Smooth muscle cell (in vitro differentiated cells): ENCODE results near the gene USP7. TPM values are rescaled to one million over a fixed set of nuclear protein-coding genes. Genes with fewer than 3 reads are reported as not detected.
"Not testable (repeated sequence)": the region's sequence is repeated elsewhere in the genome, so short reads cannot be mapped to it uniquely, and the experiment has no call there.

Experiments
- DNase-seq: peaks from one replicate; lab custom pipeline; 2025; ENCODE audit not compliant: unreplicated experiment; lab: John Stamatoyannopoulos, UW
- H2AFZ ChIP-seq: fragments of 200-600 bp; sonication (generic); 2 replicates; pipeline ENCODE4 v1.6.0; 2016; ENCODE audit warnings: antibody characterized with exemption, low read depth, mild to moderate bottlenecking
- H3F3A ChIP-seq: fragments of 200-600 bp; sonication (generic); 2 replicates; pipeline ENCODE4 v1.6.0; 2017; ENCODE audit warnings: antibody characterized with exemption, low read depth
- H3K27ac ChIP-seq: fragments of 200-600 bp; sonication (generic); 2 replicates; pipeline ENCODE4 v1.5.1; 2016; ENCODE audit warnings: low read depth, mild to moderate bottlenecking
- H3K27me3 ChIP-seq: fragments of 200-600 bp; sonication (generic); 2 replicates; pipeline ENCODE4 v1.6.1; 2016; ENCODE audit warnings: low read depth, mild to moderate bottlenecking
- H3K36me3 ChIP-seq: fragments of 200-600 bp; sonication (generic); 2 replicates; pipeline ENCODE4 v1.5.1; 2016; ENCODE audit warnings: low read depth
- H3K4me1 ChIP-seq: fragments of 200-600 bp; sonication (generic); 2 replicates; pipeline ENCODE4 v1.5.1; 2016; ENCODE audit warnings: low read depth
- H3K4me2 ChIP-seq: fragments of 200-600 bp; sonication (generic); 2 replicates; pipeline ENCODE4 v1.6.0; 2016; ENCODE audit warnings: mild to moderate bottlenecking
- H3K4me3 ChIP-seq: fragments of 200-600 bp; sonication (generic); 2 replicates; pipeline ENCODE4 v1.5.1; 2016; ENCODE audit warnings: mild to moderate bottlenecking
- H3K79me2 ChIP-seq: fragments of 200-600 bp; sonication (generic); 2 replicates; pipeline ENCODE4 v1.6.0; 2016; ENCODE audit warnings: low read depth, mild to moderate bottlenecking
- H3K9ac ChIP-seq: fragments of 200-600 bp; sonication (generic); 2 replicates; pipeline ENCODE4 v1.6.0; 2016; ENCODE audit warnings: low read depth
- H3K9me3 ChIP-seq: fragments of 200-600 bp; sonication (generic); replicated peaks from 2 replicates; pipeline ENCODE4 v1.5.1; 2016; ENCODE audit warnings: low read depth
- H4K20me1 ChIP-seq: fragments of 200-600 bp; sonication (generic); 2 replicates; pipeline ENCODE4 v1.6.0; 2016; ENCODE audit warnings: low read depth
- WGBS: methylation state at CpG from one replicate; pipeline ENCODE4 v1.1.7; 2016; ENCODE audit warnings: low lambda C conversion rate; 5-methylcytosine and 5-hydroxymethylcytosine counted together
- polyA plus RNA-seq: library from polyadenylated mRNA; unstranded; fragments of >200 nt; fragmentation: Nextera tagmentation; extraction: Ambion mirVana; gene quantifications from 2 replicates; pipeline ENCODE4 v1.2.1, GENCODE V29; 2016
- total RNA-seq: library from RNA; depleted of rRNA; stranded (reverse); fragments of >200 nt; gene quantifications from 2 replicates; pipeline ENCODE4 v1.2.3, GENCODE V29; 2014
- TF ChIP-seq, protein P1 (sequence below): fragments of 200-600 bp; sonication (generic); IDR thresholded peaks from 2 replicates; pipeline ENCODE4 v1.5.1; 2017; ENCODE audit warnings: borderline replicate concordance, mild to moderate bottlenecking, antibody characterized with exemption; ENCODE audit not compliant: insufficient read depth, poor library complexity, severe bottlenecking

USP7 gene
- total and polyA plus RNA-seq, 2 experiments from 2014 or later: 50.7 to 52.1 TPM

DNA sequence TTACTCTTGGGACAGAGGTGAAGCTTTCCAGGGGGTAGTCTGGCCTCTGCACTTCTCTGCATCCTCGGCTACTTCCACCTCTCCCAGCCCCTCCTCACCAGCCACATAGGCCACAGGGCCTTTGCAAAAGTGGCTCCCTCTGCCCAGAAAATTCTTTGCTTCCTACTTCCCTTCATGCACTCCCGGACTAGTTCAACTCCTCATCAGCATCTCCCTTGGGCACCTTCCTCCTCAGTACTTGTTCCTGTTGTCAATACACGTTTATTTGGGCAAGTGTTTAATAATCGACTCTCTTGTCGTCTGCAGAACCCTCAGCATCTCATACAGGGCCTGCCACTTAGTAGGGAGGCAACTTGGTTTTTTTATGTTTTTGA, 23.1 kb upstream of the USP7 start:
- H3K4me3 ChIP-seq: no peak overlapping the region
- TF ChIP-seq, protein P1, sequence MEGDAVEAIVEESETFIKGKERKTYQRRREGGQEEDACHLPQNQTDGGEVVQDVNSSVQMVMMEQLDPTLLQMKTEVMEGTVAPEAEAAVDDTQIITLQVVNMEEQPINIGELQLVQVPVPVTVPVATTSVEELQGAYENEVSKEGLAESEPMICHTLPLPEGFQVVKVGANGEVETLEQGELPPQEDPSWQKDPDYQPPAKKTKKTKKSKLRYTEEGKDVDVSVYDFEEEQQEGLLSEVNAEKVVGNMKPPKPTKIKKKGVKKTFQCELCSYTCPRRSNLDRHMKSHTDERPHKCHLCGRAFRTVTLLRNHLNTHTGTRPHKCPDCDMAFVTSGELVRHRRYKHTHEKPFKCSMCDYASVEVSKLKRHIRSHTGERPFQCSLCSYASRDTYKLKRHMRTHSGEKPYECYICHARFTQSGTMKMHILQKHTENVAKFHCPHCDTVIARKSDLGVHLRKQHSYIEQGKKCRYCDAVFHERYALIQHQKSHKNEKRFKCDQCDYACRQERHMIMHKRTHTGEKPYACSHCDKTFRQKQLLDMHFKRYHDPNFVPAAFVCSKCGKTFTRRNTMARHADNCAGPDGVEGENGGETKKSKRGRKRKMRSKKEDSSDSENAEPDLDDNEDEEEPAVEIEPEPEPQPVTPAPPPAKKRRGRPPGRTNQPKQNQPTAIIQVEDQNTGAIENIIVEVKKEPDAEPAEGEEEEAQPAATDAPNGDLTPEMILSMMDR: no peak
- H3K36me3 ChIP-seq: no peaks in the 10 kb centered on the region
- no peak for DNase-seq
- H2AFZ ChIP-seq: no peak overlapping the region
- 92% methylated on average over 5 of the region's 5 CpGs for WGBS
- H3K4me1 ChIP-seq: no peaks in the 10 kb centered on the region
- no peaks in the 10 kb centered on the region for H3K27me3 ChIP-seq
- no peaks in the 10 kb centered on the region for H3K79me2 ChIP-seq
- H3K4me2 ChIP-seq: no peak overlapping the region
- H3K27ac ChIP-seq: no peak overlapping the region
- H3F3A ChIP-seq: no peaks in the 10 kb centered on the region
- H4K20me1 ChIP-seq: no peaks in the 10 kb centered on the region
- no peak overlapping the region for H3K9ac ChIP-seq
- H3K9me3 ChIP-seq: no peaks in the 10 kb centered on the region

DNA sequence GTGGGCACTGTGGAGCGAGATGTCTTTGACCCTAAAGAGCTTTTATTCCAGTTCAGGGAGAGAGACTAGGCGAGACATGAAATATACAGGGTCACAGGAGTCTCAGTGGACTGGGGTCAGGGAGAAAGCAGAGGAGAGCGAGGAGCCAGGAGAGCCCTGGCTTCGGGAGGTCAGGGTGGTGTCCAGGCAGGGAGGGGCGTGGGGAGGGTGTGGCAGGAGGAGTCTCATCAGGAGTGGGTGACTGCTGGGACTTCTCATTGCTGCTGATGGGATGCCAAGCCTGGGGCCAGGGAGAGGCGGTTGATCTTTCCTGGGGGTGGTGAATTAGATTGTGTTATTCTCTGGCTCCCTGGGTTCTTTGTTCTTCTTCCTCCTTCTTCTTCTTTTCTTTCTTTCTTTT, 22.4 kb upstream of the USP7 start:
- no peaks in the 10 kb centered on the region for H3K9me3 ChIP-seq
- no peaks in the 10 kb centered on the region for H3F3A ChIP-seq
- H3K27ac ChIP-seq: no peak overlapping the region
- H3K27me3 ChIP-seq: no peaks in the 10 kb centered on the region
- H3K4me3 ChIP-seq: no peak overlapping the region
- H3K4me2 ChIP-seq: no peak overlapping the region
- no peaks in the 10 kb centered on the region for H3K36me3 ChIP-seq
- no peaks in the 10 kb centered on the region for H4K20me1 ChIP-seq
- no peaks in the 10 kb centered on the region for H3K4me1 ChIP-seq
- TF ChIP-seq, protein P1: no peak
- H3K79me2 ChIP-seq: no peaks in the 10 kb centered on the region
- DNase-seq: no peak
- 93% methylated on average over 5 of the region's 6 CpGs for WGBS
- H3K9ac ChIP-seq: no peak overlapping the region
- no peak overlapping the region for H2AFZ ChIP-seq

DNA sequence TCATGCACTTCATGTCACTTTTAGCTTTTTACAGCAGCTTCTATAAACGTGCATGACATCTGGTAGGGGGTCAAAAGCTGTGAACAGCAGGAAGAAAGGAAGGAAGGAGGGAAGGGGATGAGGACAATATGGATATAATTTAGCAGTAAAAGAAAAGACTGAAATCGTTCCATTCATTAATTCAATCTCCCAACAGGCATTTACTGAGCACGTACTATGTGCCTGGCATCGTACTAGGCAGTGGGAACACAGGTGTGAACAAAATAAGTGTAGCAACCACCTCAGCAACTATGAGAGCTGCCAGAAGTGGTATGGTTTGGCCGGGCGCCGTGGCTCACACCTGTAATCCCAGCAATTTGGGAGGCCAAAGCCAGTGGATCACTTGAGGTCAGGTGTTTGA, 19.1 kb upstream of the USP7 start:
- H3K4me3 ChIP-seq: no peak overlapping the region
- no peaks in the 10 kb centered on the region for H3K27me3 ChIP-seq
- H3K79me2 ChIP-seq: no peaks in the 10 kb centered on the region
- H3K9me3 ChIP-seq: no peaks in the 10 kb centered on the region
- no peak for DNase-seq
- TF ChIP-seq, protein P1: no peak
- WGBS: 83% methylated on average over 7 of the region's 7 CpGs
- H3K4me2 ChIP-seq: no peak overlapping the region
- H2AFZ ChIP-seq: no peak overlapping the region
- no peak overlapping the region for H3K9ac ChIP-seq
- H3F3A ChIP-seq: no peaks in the 10 kb centered on the region
- no peaks in the 10 kb centered on the region for H3K4me1 ChIP-seq
- no peaks in the 10 kb centered on the region for H3K36me3 ChIP-seq
- no peak overlapping the region for H3K27ac ChIP-seq
- no peaks in the 10 kb centered on the region for H4K20me1 ChIP-seq

DNA sequence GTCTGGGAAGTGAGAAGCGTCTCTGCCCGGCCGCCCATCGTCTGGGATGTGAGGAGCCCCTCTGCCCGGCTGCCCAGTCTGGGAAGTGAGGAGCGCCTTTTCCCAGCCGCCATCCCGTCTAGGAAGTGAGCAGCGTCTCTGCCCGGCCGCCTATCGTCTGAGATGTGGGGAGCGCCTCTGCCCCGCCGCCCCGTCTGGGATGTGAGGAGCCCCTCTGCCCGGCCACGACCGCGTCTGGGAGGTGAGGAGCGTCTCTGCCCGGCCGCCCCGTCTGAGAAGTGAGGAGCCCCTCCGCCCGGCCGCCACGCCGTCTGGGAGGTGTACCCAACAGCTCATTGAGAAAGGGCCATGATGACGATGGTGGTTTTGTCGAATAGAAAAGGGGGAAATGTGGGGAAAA, 18.2 kb upstream of the USP7 start:
- not testable (repeated sequence) for H3K9me3 ChIP-seq, H2AFZ ChIP-seq, H3K9ac ChIP-seq, DNase-seq, H3K79me2 ChIP-seq, H3K4me3 ChIP-seq, H3K36me3 ChIP-seq, H3K27me3 ChIP-seq, H3K4me1 ChIP-seq, H3K4me2 ChIP-seq, H3F3A ChIP-seq, H4K20me1 ChIP-seq, H3K27ac ChIP-seq
- WGBS: 94% methylated on average over 22 of the region's 31 CpGs

DNA sequence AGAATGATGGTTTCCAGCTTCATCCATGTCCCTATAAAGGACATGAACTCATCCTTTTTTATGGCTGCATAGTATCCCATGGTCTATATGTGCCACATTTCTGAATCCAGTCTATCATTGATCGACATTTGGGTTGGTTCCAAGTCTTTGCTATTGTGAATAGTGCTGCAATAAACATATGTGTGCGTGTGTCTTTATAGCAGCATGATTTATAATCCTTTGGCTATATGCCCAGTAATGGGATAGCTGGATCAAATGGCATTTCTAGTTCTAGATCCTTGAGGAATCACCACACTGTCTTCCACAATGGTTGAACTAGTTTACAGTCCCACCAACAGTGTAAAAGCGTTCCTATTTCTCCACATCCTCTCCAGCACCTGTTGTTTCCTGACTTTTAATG, 12.5 kb upstream of the USP7 start:
- H3K79me2 ChIP-seq, H3K36me3 ChIP-seq: not testable (repeated sequence)

More for the DNA sequence above, 12.5 kb upstream of the USP7 start:
- not testable (repeated sequence) for DNase-seq, H3K27me3 ChIP-seq, H3K4me2 ChIP-seq, H3F3A ChIP-seq, H3K9me3 ChIP-seq, H3K9ac ChIP-seq, H3K27ac ChIP-seq, H4K20me1 ChIP-seq, H2AFZ ChIP-seq, H3K4me3 ChIP-seq, H3K4me1 ChIP-seq
- 88% methylated on average over 3 of the region's 3 CpGs for WGBS
